Heart left ventricle (tissue), 16 donors: Measurements from ENCODE around the gene FAM151A. TPM values are rescaled to one million over a fixed set of nuclear protein-coding genes. Genes with fewer than 3 reads are reported as not detected.

Experiments
- ATAC-seq, 4 donors: fragments of 200-7000 bp; cut with Tn5 transposase; one replicate each; pipeline ENCODE4 v1.9.1; 2020 to 2022; ENCODE audit warnings: moderate library complexity in 4 of 4, mild to moderate bottlenecking in 3 of 4, moderate number of reproducible peaks in 1 of 4
- DNase-seq, 5 donors: peaks; one replicate each; pipeline ENCODE4 v3.0.0-alpha.2; 2020
- H3K27ac ChIP-seq, 12 donors: fragments of 200-600 bp; sonication (generic) in 4 of 12; one replicate each; pipeline versions ENCODE4 v1.5.0 to v1.8.0; 2016 to 2022; ENCODE audit warnings: mild to moderate bottlenecking in 2 of 12
- H3K27me3 ChIP-seq, 9 donors: fragments of 200-600 bp; sonication (generic) in 2 of 9; one replicate each; pipeline versions ENCODE4 v1.5.1 to v1.8.0; 2016 to 2022; ENCODE audit warnings: mild to moderate bottlenecking in 3 of 9
- H3K36me3 ChIP-seq, 9 donors: fragments of 200-600 bp; sonication (generic) in 2 of 9; one replicate each; pipeline versions ENCODE4 v1.5.0 to v1.8.0; 2018 to 2022; ENCODE audit warnings: mild to moderate bottlenecking in 2 of 9
- H3K4me1 ChIP-seq, 12 donors: fragments of 200-600 bp; sonication (generic) in 4 of 12; one replicate each; pipeline versions ENCODE4 v1.5.0 to v1.8.0; 2016 to 2022; ENCODE audit warnings: mild to moderate bottlenecking in 3 of 12
- H3K4me3 ChIP-seq, 12 donors: fragments of 200-600 bp; sonication (generic) in 4 of 12; one replicate each; pipeline versions ENCODE4 v1.5.0 to v1.8.0; 2017 to 2022; ENCODE audit warnings: mild to moderate bottlenecking in 9 of 12, moderate library complexity in 4 of 12
- H3K9me3 ChIP-seq, 12 donors: fragments of 200-600 bp; sonication (generic) in 4 of 12; one replicate each; pipeline versions ENCODE4 v1.5.0 to v1.8.0; 2016 to 2022; ENCODE audit warnings: mild to moderate bottlenecking in 1 of 12
- CTCF ChIP-seq, 12 donors: fragments of 200-600 bp; sonication (generic) in 4 of 12; IDR thresholded peaks; one replicate each; pipeline versions ENCODE4 v1.5.0 to v1.8.0; 2018 to 2022; ENCODE audit warnings: antibody characterized with exemption in 12 of 12, mild to moderate bottlenecking in 5 of 12
- POLR2A ChIP-seq, 2 donors: fragments of 450-650 bp; IDR thresholded peaks; one replicate each; pipeline ENCODE4 v1.6.1; 2017; ENCODE audit warnings: antibody characterized with exemption in 2 of 2, mild to moderate bottlenecking in 2 of 2, moderate library complexity in 2 of 2
- WGBS, 4 donors: extraction: QIAGEN DNeasy Blood & Tissue Kit in 2 of 4; methylation state at CpG; one replicate each; pipeline versions ENCODE4 v1.1.5 to v1.1.7; 2013 to 2018; 5-methylcytosine and 5-hydroxymethylcytosine counted together
- intact Hi-C, 10 donors: fragments of 100-400 bp; cut with DNase I; formaldehyde crosslinking; loops; one replicate each; pipeline versions ENCODE4 v1.11.1 to v1.14.2; 2022
- polyA plus RNA-seq, 2 donors: library from polyadenylated mRNA; stranded (reverse); fragments of 200-250 nt; gene quantifications; one replicate each; pipeline ENCODE4 v1.2.3, GENCODE V29; 2013
- total RNA-seq, 9 donors: library from RNA; depleted of rRNA in 2 of 9; stranded (reverse); fragments of >200 nt in 2 of 9; fragmentation: NEBNext Ultra II Directional in 3 of 9; extraction: Animal tissue kit (Norgen Biotek cat#: 25700) in 3 of 9; gene quantifications; one replicate each; pipeline versions ENCODE4 v1.1.0 to v1.2.4, GENCODE V29; 2016 to 2023
- donor health status: ischemic (EF 13 %, LVEDD 7.1; RV severe dilation, severe dysfunction).
- donor health status: healthy with polysubstance abuse.
- donor health status: DM: no; HTN: yes; CAD: no.
- donor health status: DM: no; HTN: no; CAD: no.
- donor health status: ischemic (EF 25% LVEDD 6.9; RV normal size, moderate dysfunction).
- donor health status: ischemic (EF 25% LVEDD 5.7; RV mildly dilated, moderate dysfunction).
- donor health status: healthy.
- donor health status: DM: yes; HTN: yes; CAD: no.
- donor health status: ischemic (EF 35%, LVEDD 5.7; RV mildly dilated, moderate dysfunction).
- donor health status: nonischemic (EF 11% LVEDD 7.7; RV severe dilation, severe dysfunction).
- donor health status: DM: yes; HTN: yes; CAD: no.
- donor health status: PGD.
- donor health status: ischemic (EF 29% LVEDD 5.4; RV normal size, mild dysfunction).
- donor health status: nonischemic (EF 23%, LVEDD 6.1; RV moderate dilation, normal function).

The FAM151A gene
- total and polyA plus RNA-seq, 11 donors, result 0.19 to 1.9 (median 0.53) TPM

- intact Hi-C loops, result no loop called here
- 89 to 96% (median 92%) methylated on average over 2 of the region's 2 CpGs for WGBS, 4 donors
Measured at GRCh38 chr1:54658164-54658913, 35.0 kb upstream of the FAM151A start.

GRCh38 chr1:54653036-54653435, 29.7 kb upstream of the FAM151A start:
- no peaks in the 10 kb centered on the region for H3K27me3 ChIP-seq
- no peak overlapping the region for H3K27ac ChIP-seq
- H3K4me1 ChIP-seq, result peaks cover 0 to 10% (median 0%) of the 10 kb centered on the region in 12 donors
- TF ChIP-seq POLR2A (IDR thresholded peaks at IDR 0.05) (no peak), CTCF (IDR thresholded peaks at IDR 0.05) (no peak)
- peaks cover 0 to 5% (median under 1%) of the 10 kb centered on the region in 12 donors for H3K9me3 ChIP-seq
- ATAC-seq, result no peak
- DNase-seq, result no peak
- H3K4me3 ChIP-seq, result no peak overlapping the region
- H3K36me3 ChIP-seq, result peaks cover 0 to 8% (median 0%) of the 10 kb centered on the region in 9 donors
- intact Hi-C loops, result no loop called here
- 56 to 82% (median 65%) methylated on average over 3 to 4 of the region's 4 CpGs for WGBS, 4 donors

More at GRCh38 chr1:54658164-54658913, 35.0 kb upstream of the FAM151A start:
- no peak overlapping the region for H3K4me3 ChIP-seq
- H3K36me3 ChIP-seq, result peaks cover 0 to 27% (median 0%) of the 10 kb centered on the region in 9 donors
- no peaks in the 10 kb centered on the region for H3K27me3 ChIP-seq
- DNase-seq, result no peak
- H3K4me1 ChIP-seq, result no peaks in the 10 kb centered on the region
- no peak for ATAC-seq
- peaks cover 0 to 19% (median 4%) of the 10 kb centered on the region in 12 donors for H3K9me3 ChIP-seq
- no peak overlapping the region for H3K27ac ChIP-seq
- TF ChIP-seq CTCF (IDR thresholded peaks at IDR 0.05) (no peak), POLR2A (IDR thresholded peaks at IDR 0.05) (no peak)

GRCh38 chr1:54652168-54652567, 28.8 kb upstream of the FAM151A start:
- Histone ChIP-seq H3K36me3 (peaks cover 0 to under 1% (median 0%) of the 10 kb centered on the region in 9 donors), H3K4me1 (peaks cover 0 to 10% (median 0%) of the 10 kb centered on the region in 12 donors), H3K27ac (no peak overlapping the region), H3K4me3 (no peak overlapping the region), H3K27me3 (no peaks in the 10 kb centered on the region), H3K9me3 (no peaks in the 10 kb centered on the region)
- DNase-seq, result no peak
- intact Hi-C loops, result no loop called here
- ATAC-seq, result no peak
- TF ChIP-seq CTCF (IDR thresholded peaks at IDR 0.05) (no peak), POLR2A (IDR thresholded peaks at IDR 0.05) (no peak)

- DNase-seq (no peak), ATAC-seq (no peak)
- no peak for TF ChIP-seq POLR2A (IDR thresholded peaks at IDR 0.05)
- TF ChIP-seq CTCF (IDR thresholded peaks at IDR 0.05), result no peak
- intact Hi-C loops, result no loop called here
- Histone ChIP-seq H3K9me3 (no peaks in the 10 kb centered on the region), H3K27ac (no peak overlapping the region), H3K36me3 (no peaks in the 10 kb centered on the region), H3K27me3 (no peaks in the 10 kb centered on the region), H3K4me3 (no peak overlapping the region), H3K4me1 (peaks cover 0 to 10% (median under 1%) of the 10 kb centered on the region in 12 donors)
- 47 to 77% (median 67%) methylated on average over 3 of the region's 3 CpGs for WGBS, 4 donors
Measured at GRCh38 chr1:54651608-54652007, 28.3 kb upstream of the FAM151A start.
